Measurements from ENCODE around the gene TSPAN6. TPM values are rescaled to one million over a fixed set of nuclear protein-coding genes. Genes with fewer than 3 reads are reported as not detected.

Gene TSPAN6
- total and polyA plus RNA-seq, 2 of the 13 experiments (the other 11 are each of a cell fraction or from before 2014, with no cell fraction given), result 78.9 to 133 TPM

DNA sequence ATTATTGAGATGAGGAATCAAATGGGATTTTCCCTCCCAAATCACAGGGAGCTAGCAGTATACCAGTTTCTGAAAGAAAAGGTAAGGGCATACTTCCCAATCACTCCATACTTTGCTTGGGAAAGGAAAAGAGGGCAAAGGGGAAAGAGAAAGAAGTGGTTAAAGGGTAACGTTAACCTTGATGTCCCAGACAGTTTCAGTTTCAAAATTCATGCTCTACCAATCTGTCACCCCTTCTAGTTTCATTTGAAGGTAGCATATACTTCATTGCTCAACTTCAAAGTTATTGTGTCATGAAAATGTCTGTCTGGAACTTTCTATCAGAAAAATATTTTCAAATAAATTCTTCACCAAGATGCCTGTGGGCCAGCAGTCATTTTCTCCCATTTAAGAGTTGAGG is 35.8 kb downstream of the TSPAN6 start:
- Histone ChIP-seq H3K4me3 (replicated peaks in 1 of 3; ENCODE audit: insufficient read depth in 1 of 3, low read depth in 2 of 3, low read length in 3 of 3) (no peak overlapping the region), H3K9me3 (ENCODE audit: low read length) (no peaks in the 10 kb centered on the region), H3K4me1 (ENCODE audit: insufficient read depth, low read length) (no peaks in the 10 kb centered on the region), H3K27me3 (ENCODE audit: control insufficient read depth in 1 of 2, insufficient read depth in 2 of 2, low read length in 2 of 2) (no peaks in the 10 kb centered on the region), H3K9ac (ENCODE audit: insufficient read depth, low read depth, low read length) (no peak overlapping the region), H2AFZ (ENCODE audit: low read length) (no peak overlapping the region), H3K4me2 (ENCODE audit: low read depth, low read length) (no peak overlapping the region), H3K79me2 (ENCODE audit: insufficient read depth, low read length) (no peaks in the 10 kb centered on the region), H3K27ac (ENCODE audit: extremely low read length, insufficient read depth, low read length) (no peak overlapping the region), H3K36me3 (replicated peaks in 1 of 2; ENCODE audit: control insufficient read depth in 1 of 2, insufficient read depth in 2 of 2, low read length in 2 of 2) (no peaks in the 10 kb centered on the region), H4K20me1 (ENCODE audit: insufficient read depth, low read length) (no peaks in the 10 kb centered on the region)
- no peak for ATAC-seq
- BruUV-seq (replicated peaks), result no TSS peak
- ChIA-PET CTCF (ENCODE audit: low intra/inter-chr PET ratio, low total read pairs) (no interaction called here), POLR2A (no interaction called here)
- no peak for TF ChIP-seq REPIN1 (CRISPR knock-in tag; IDR thresholded peaks at IDR 0.05; ENCODE audit: borderline replicate concordance, low read depth)
- no peak for TF ChIP-seq RCOR2 (CRISPR knock-in tag; IDR thresholded peaks at IDR 0.05)
- TF ChIP-seq IRF2 (CRISPR knock-in tag; IDR thresholded peaks at IDR 0.05), result no peak
- no peak for TF ChIP-seq JUNB (CRISPR knock-in tag; IDR thresholded peaks at IDR 0.05; ENCODE audit: borderline replicate concordance)
- TF ChIP-seq ZNF441 (CRISPR knock-in tag; IDR thresholded peaks at IDR 0.05; ENCODE audit: borderline replicate concordance), result no peak
- no peak for TF ChIP-seq ZNF644 (CRISPR knock-in tag; IDR thresholded peaks at IDR 0.05; ENCODE audit: low read depth)
- no peak for TF ChIP-seq ZNF326 (CRISPR knock-in tag; IDR thresholded peaks at IDR 0.05; ENCODE audit: borderline replicate concordance)
- TF ChIP-seq, protein P1, sequence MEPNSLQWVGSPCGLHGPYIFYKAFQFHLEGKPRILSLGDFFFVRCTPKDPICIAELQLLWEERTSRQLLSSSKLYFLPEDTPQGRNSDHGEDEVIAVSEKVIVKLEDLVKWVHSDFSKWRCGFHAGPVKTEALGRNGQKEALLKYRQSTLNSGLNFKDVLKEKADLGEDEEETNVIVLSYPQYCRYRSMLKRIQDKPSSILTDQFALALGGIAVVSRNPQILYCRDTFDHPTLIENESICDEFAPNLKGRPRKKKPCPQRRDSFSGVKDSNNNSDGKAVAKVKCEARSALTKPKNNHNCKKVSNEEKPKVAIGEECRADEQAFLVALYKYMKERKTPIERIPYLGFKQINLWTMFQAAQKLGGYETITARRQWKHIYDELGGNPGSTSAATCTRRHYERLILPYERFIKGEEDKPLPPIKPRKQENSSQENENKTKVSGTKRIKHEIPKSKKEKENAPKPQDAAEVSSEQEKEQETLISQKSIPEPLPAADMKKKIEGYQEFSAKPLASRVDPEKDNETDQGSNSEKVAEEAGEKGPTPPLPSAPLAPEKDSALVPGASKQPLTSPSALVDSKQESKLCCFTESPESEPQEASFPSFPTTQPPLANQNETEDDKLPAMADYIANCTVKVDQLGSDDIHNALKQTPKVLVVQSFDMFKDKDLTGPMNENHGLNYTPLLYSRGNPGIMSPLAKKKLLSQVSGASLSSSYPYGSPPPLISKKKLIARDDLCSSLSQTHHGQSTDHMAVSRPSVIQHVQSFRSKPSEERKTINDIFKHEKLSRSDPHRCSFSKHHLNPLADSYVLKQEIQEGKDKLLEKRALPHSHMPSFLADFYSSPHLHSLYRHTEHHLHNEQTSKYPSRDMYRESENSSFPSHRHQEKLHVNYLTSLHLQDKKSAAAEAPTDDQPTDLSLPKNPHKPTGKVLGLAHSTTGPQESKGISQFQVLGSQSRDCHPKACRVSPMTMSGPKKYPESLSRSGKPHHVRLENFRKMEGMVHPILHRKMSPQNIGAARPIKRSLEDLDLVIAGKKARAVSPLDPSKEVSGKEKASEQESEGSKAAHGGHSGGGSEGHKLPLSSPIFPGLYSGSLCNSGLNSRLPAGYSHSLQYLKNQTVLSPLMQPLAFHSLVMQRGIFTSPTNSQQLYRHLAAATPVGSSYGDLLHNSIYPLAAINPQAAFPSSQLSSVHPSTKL (CRISPR knock-in tag; IDR thresholded peaks at IDR 0.05), result no peak
- TF ChIP-seq, protein P2, sequence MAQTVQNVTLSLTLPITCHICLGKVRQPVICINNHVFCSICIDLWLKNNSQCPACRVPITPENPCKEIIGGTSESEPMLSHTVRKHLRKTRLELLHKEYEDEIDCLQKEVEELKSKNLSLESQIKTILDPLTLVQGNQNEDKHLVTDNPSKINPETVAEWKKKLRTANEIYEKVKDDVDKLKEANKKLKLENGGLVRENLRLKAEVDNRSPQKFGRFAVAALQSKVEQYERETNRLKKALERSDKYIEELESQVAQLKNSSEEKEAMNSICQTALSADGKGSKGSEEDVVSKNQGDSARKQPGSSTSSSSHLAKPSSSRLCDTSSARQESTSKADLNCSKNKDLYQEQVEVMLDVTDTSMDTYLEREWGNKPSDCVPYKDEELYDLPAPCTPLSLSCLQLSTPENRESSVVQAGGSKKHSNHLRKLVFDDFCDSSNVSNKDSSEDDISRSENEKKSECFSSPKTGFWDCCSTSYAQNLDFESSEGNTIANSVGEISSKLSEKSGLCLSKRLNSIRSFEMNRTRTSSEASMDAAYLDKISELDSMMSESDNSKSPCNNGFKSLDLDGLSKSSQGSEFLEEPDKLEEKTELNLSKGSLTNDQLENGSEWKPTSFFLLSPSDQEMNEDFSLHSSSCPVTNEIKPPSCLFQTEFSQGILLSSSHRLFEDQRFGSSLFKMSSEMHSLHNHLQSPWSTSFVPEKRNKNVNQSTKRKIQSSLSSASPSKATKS (CRISPR knock-in tag; IDR thresholded peaks at IDR 0.05), result no peak
- TF ChIP-seq ZNF746 (CRISPR knock-in tag; IDR thresholded peaks at IDR 0.05), result no peak
- TF ChIP-seq HNRNPK (IDR thresholded peaks at IDR 0.05; ENCODE audit: low read depth, low read length, poor library complexity, severe bottlenecking), result no peak
- TF ChIP-seq REL (CRISPR knock-in tag; conservative IDR thresholded peaks at IDR 0.05), result no peak
- no peak for TF ChIP-seq ZNF773 (CRISPR knock-in tag; IDR thresholded peaks at IDR 0.05; ENCODE audit: borderline replicate concordance)
- no peak for TF ChIP-seq SUZ12 (IDR thresholded peaks at IDR 0.05; ENCODE audit: low read depth, low read length)
- TF ChIP-seq ZNF572 (CRISPR knock-in tag; IDR thresholded peaks at IDR 0.05), result no peak
- no peak for TF ChIP-seq ZNF10 (CRISPR knock-in tag; IDR thresholded peaks at IDR 0.05; ENCODE audit: borderline replicate concordance, low read depth)
- no peak for TF ChIP-seq ZNF230 (CRISPR knock-in tag; IDR thresholded peaks at IDR 0.05)
- no peak for TF ChIP-seq ZNF180 (CRISPR knock-in tag; IDR thresholded peaks at IDR 0.05; ENCODE audit: borderline replicate concordance, low read depth)
- TF ChIP-seq ZNF24 (IDR thresholded peaks at IDR 0.05), result no peak
- in situ Hi-C loops (cut with HindIII; ENCODE audit: extremely low pct_ligation_motif_present, low pct_unique_long_range_greater_than_20kb) (no loop called here), intact Hi-C loops (cut with micrococcal nuclease; ENCODE audit: unreplicated experiment) (no loop called here)
- DNase-seq (ENCODE audit: low spot score), result no peak
- 33% methylated on average over 1 of the region's 1 CpG for WGBS (ENCODE audit: low lambda C conversion rate)
- FAIRE-seq, result no peak

Data from HepG2 (cell line).